NCI-H128 (cell line): Measurements from ENCODE around the gene AFAP1.
"Not testable (repeated sequence)": the region's sequence is repeated elsewhere in the genome, so short reads cannot be mapped to it uniquely, and the experiment has no call there.

Source experiments
- DNase-seq: peaks from one replicate; lab custom pipeline; 2025; ENCODE audit not compliant: unreplicated experiment; lab: John Stamatoyannopoulos, UW

The AFAP1 gene

GRCh38 chr4:7947927-7948326, 8.3 kb upstream of the AFAP1 start:
- no peak for DNase-seq

- DNase-seq: no peak
Measured at GRCh38 chr4:7945709-7946380, 6.2 kb upstream of the AFAP1 start.

GRCh38 chr4:7944599-7945220, 5.0 kb upstream of the AFAP1 start:
- DNase-seq: no peak

GRCh38 chr4:7943688-7944087, 4.0 kb upstream of the AFAP1 start:
- DNase-seq: not testable (repeated sequence)

- DNase-seq: no peak
Measured at GRCh38 chr4:7943211-7943610, 3.5 kb upstream of the AFAP1 start.

- no peak for DNase-seq
Measured at GRCh38 chr4:7941965-7942496, 2.4 kb upstream of the AFAP1 start.

GRCh38 chr4:7941111-7941964, 1.7 kb upstream of the AFAP1 start:
- no peak for DNase-seq

GRCh38 chr4:7938609-7939376, 868 bp downstream of the AFAP1 start:
- DNase-seq: no peak

- no peak for DNase-seq
Measured at GRCh38 chr4:7938266-7938608, 1.4 kb downstream of the AFAP1 start.

- no peak for DNase-seq
Measured at GRCh38 chr4:7937006-7937405, 2.7 kb downstream of the AFAP1 start.

- no peak for DNase-seq
Measured at GRCh38 chr4:7933651-7934510, 5.8 kb downstream of the AFAP1 start.

GRCh38 chr4:7932287-7932686, 7.4 kb downstream of the AFAP1 start:
- no peak for DNase-seq

- DNase-seq: no peak
Measured at GRCh38 chr4:7929118-7929951, 10.3 kb downstream of the AFAP1 start.

GRCh38 chr4:7928711-7929110, 10.9 kb downstream of the AFAP1 start:
- no peak for DNase-seq

- DNase-seq: no peak
Measured at GRCh38 chr4:7926822-7927221, 12.8 kb downstream of the AFAP1 start.

- DNase-seq: no peak
Measured at GRCh38 chr4:7924570-7924969, 15.1 kb downstream of the AFAP1 start.

GRCh38 chr4:7924163-7924562, 15.5 kb downstream of the AFAP1 start:
- no peak for DNase-seq

GRCh38 chr4:7922466-7922865, 17.2 kb downstream of the AFAP1 start:
- DNase-seq: no peak

- DNase-seq: no peak
Measured at GRCh38 chr4:7918981-7919380, 20.7 kb downstream of the AFAP1 start.
